Activated CD8-positive, alpha-beta memory T cell treated with anti-CD3 and anti-CD28 coated beads for 24 hours (primary cell): ENCODE data around the gene MBP.

ENCODE experiments used
- DNase-seq: peaks from one replicate; pipeline ENCODE4 v3.0.0-alpha.2; 2020

The MBP gene

DNA sequence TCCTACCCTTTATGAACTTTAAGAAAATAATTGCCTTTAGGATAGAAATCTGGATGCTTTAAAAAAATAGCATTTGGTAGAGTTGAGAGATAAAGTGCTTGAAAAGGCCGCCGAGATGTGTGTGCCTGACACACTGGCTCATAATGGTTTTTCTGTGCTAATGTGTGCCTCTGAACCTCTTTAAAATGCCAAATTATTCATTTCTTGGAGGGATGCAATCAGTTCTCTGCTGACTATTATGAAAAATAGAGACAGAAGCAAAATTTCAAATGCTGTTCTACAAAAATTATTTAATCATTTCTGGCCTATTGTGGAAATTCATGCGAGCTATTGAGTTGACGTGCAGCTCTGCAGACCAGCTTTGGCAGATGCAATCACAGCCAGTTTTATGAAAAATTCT lies 18.0 kb upstream of the MBP start:
- DNase-seq, result no peak

DNA sequence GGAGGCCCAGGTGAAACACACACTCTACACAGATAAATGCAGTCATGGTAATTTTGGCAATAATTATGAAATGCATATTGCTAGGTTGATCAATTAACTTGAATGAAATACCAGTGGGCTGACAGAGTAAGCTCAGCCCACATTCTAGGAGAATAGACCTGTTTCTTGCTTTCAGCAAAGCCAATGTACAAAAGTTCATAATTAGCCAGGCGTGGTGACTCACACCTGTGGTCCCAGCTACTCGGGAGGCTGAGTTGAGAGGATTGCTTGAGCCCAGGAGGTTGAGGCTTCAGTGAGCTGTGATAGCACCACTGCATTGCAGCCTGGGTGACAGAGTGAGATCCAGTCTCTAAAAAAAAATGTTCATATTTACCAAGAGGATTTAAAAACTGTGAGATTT lies 15.7 kb upstream of the MBP start:
- peak; percentile 37 for DNase-seq

DNA sequence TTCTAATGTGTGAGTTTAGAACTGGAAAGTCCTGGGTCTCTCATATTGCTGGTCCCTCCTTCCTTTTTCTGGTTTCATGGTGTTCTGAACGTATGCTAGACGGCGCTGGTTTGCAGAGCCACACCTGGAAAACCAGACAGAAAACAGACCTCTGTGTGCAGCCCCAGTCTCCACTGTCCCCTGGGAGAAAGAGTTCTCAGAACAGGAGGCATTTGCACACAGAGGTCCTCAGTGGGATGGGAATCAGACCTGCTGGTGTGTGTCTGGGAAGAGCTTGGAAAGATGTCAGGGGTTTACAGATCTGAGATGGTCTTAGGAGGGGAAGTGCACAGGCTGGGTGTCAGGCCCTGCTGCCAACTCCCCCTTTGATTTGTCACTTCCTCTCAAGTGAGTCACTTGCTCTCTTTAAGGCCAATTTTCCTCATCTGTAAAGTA lies 14.9 kb upstream of the MBP start:
- DNase-seq, result peak; percentile 72

DNA sequence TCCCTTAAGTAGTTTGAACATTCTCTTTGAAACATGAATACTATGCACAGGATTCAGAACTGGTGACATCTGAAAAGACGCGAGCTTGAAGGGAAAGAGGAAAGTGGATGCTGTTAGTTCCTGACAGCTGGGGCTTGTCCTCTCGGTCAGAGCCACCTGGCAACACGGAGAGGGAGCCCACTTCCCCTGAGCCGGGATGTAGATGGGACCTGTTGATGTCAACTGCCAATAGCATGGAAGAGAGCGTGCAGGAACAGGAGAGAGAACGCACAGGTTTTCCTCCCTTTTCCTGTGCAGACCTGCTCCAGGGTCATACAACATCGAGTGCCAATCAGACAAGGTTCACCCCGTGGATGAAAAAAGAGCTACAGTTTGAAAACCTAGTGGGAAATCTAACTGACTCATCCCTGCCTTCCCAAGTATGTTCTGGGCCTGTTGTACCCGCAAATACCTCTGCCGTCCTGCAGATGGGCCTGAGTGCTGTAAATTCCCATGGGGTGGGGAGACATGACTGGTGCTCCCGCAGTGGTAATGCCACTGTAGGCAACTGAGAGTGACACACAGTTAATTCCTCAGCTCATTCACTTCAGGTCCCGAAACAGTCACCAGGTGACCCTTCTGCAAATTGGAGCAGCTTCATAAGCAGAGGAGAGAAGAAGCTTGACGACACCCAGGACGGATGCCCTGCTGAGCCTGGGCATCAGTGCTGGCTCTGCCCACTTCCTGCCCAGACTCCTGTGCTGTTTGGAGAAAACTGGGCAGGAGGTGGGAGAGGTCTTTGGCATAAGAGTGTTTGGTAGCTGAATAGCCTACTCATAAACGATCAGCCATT lies 13.9 kb upstream of the MBP start:
- DNase-seq, result peak; percentile 57

DNA sequence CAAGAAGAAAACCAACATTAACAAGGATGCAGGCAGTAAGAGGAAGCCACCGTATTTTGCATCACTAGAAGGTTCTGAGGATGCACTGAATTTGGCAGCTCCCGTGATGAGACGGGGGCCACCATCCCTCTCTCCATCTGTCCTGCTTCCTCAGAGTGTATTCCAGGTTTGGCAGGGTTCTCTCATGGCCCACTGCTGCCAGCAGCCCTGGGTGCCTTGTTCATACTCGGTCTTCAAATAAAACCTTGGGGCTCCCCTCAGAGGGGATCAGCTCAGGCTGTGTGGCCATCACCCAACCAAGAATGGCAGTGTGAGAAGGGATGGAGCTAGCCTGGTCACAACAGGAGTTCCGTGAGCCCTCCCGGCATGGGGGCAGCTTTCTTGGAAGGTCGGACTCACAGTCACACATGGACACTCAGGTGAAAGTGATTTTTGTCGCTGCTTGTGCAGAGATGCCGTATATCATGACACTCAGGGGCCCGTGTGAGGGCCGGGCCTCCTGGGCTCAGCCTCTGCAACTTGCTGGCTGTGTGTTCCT lies 12.8 kb upstream of the MBP start:
- peak; percentile 52 for DNase-seq

DNA sequence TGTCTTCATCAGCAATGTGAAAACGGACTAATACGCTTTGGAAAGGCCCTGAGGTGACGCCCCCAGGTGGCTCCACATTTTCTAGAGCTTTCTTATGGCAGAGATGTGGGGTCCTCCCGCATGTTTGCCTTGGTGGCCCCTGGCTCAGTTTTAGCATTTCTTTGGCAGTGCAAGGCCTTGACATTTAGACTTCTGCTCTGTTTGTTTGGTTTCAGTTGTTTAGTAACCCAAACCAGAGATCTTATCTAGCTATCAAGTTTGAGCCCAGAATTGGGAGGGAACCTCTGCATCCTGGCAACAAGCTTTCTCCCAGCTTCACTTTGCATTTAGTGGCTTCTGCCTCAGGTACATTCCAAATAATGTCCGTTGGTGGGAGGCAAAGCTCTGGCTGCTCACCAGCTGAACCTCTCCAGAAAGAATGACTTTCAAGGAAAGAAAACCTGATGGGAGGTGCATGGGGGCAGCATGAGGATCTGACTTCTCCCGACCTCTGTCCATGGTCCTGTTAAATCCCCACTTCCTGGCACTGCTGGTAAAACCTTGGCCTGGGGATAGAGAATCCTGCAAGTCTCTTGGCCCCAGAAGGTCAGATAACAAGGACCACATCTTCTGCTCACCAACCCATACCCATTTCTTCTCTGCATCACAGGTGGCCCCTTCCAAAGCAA lies 12.0 kb upstream of the MBP start:
- peak; percentile 48 for DNase-seq

DNA sequence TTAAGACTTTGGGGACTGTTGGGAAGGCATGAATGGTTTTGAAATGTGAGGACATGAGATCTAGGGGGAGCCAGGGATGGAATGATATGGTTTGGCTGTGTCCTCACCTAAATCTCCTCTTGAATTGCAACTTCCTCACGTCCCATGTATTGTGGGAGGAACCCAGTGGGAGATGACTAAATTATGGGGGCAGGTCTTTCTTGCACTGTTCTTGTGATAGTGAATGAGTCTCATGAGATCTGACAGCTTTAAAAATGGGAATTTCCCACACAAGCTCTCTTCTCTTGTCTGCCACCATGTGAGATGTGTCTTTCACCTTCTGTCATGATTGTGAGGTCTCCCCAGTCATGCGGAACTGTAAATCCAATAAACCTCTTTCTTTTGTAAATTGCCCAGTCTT lies 11.5 kb upstream of the MBP start:
- DNase-seq, result no peak

DNA sequence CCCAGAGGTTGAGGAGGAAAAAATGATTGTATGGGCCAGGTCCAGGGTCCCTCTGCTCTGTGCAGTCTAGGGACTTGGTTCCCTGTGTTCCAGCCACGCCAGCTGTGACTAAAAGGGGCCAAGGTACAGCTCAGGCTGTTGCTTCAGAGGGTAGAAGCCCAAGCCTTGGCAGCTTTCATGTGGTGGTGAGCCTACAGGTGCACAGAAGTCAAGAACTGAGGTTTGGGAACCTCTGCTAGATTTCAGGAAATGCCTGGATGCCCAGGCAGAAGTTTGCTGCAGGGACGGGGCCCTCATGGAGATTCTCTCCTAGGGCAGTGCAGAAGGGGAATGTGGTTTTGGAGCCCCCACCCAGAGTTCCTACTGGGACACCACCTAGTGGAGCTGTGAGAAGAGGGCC lies 10.6 kb upstream of the MBP start:
- DNase-seq, result peak; percentile 54

DNA sequence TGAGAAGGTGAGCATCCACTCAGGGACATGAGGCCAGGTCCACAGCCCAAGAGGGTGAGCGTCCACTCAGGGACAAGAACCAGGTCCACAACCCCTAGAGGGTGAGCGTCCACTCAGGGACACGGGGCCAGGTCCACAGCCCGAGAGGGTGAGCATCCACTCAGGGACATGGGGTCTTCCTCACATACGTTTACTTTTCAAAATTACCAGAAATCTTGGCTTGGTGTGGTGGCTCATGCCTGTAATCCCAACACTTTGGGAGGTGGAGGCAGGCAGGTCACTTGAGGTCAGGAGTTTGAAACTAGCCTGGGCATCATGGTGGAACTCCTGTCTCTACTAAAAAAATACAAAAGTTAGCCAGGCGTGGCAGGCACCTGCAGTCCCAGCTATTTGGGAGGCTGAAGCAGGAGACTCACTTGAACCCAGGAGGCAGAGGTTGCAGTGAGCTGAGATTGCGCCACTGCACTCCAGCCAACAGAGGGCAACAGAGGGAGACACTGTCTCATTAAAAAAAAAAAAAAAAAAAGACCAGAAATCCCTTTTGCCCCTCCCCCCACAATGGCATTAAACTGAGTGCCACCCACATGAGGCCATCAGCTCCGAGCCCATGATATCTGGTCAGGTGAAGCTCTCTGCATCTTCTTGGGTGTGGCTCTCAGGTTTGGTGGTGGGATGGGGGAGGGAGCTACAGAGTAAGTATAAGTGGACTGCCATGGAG lies 9.0 kb upstream of the MBP start:
- peak; percentile 55 for DNase-seq

DNA sequence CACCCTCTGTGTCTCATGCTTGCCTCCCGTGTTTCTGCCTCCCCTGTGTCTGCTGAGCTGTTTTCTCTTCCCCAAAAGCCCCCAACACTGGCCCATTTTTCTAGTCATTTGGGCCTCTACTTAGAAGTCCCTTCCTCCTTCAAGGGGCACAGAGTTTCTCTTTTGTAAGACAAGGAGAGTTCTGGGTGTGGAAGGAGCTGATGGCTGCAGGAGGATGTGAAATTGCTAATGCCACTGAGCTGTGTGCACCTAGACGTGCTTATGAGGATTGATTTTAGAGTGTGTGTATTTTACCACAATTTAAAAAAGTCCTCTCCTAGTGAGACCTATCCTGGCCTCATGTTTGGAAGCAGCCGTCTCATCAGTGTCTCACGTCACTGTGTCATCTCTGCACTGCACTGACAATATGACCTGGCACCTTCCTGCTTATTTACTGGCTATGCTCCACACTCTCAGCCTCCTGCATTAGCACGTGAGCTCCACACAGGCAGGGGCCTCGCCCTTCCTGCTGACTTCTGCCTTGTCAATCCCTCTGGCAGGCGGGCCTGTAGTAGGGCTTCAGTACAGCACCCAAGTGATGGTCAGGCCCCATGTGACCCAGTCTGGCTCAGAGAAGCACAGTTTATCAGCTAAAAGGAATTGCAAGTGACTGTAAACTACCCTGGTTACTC lies 8.0 kb upstream of the MBP start:
- peak; percentile 60 for DNase-seq

DNA sequence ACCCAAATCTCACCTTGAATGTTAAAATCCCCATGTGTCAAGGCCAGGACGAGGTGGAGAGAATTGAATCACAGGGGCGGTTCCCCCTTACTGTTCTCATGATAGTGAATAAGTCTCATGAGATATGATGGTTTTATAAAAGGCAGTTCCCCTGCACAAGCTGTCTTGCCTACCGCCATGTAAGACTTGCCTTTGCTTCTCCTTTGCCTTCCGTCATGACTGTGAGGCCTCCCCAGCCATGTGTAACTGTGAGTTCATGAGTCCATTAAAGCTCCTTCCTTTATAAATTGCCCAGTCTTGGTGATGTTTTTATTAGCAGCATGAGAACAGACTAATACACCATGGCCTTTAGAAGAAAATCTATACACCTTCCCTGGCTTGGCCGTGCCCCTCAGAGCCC lies 7.4 kb upstream of the MBP start:
- DNase-seq, result no peak

DNA sequence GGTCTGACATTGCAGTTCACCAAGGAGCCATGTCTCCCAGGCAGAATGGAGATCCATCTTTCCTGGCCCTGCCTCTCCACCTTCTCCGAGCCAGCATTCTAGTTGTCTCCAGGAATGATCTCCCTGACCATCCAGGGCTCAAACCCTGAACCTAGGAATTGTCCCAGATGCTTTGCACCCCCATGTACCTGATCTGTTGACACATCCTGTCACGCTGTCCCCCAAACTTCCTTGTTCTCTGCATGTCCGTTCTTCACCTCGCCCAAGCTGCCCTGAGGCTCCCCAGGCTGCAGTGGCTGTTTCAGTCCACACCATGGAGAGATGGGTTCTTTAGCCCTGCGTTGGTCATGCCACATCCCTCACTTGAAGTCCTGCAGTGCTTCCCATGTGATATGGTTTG lies 7.0 kb upstream of the MBP start:
- no peak for DNase-seq

DNA sequence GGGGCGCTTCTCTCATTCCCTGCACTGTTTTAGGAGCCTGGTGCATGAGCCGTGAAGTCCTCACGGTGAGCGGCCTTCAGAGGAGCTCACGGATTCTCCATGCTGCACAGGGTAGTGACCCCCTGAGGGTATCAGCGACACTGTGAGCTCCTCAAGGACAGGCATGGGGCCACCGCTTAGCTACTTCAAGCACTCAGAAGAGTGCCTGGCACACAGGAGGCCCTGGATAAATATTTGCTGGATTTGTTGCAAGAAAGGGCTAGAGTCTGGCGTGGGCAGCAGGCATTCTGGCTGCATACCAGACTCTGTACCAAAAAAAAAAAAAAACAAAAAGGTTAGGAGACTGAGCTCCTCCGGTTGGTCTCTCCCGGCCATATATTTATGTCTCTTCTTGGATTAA lies 5.7 kb upstream of the MBP start:
- DNase-seq, result no peak

DNA sequence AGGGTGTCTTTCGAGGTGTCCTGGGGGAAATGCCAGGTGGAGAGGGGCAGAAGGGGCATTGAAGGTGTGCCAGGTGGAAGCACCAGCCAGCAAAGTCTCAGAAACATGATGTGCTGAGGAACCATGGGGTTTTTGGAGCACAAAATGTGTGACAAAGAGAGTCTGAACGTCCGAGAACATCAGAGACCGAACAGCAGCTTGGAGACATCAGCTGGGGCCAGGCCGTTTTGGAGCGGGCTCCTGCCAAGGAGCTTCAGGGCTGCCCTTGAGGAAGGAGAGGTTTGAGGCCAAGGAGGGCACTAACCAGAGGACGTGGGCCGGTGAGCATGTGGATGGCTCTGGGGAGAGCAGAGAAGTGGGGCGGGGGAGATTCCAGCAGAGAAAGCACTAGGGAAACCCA lies 5.3 kb upstream of the MBP start:
- no peak for DNase-seq

DNA sequence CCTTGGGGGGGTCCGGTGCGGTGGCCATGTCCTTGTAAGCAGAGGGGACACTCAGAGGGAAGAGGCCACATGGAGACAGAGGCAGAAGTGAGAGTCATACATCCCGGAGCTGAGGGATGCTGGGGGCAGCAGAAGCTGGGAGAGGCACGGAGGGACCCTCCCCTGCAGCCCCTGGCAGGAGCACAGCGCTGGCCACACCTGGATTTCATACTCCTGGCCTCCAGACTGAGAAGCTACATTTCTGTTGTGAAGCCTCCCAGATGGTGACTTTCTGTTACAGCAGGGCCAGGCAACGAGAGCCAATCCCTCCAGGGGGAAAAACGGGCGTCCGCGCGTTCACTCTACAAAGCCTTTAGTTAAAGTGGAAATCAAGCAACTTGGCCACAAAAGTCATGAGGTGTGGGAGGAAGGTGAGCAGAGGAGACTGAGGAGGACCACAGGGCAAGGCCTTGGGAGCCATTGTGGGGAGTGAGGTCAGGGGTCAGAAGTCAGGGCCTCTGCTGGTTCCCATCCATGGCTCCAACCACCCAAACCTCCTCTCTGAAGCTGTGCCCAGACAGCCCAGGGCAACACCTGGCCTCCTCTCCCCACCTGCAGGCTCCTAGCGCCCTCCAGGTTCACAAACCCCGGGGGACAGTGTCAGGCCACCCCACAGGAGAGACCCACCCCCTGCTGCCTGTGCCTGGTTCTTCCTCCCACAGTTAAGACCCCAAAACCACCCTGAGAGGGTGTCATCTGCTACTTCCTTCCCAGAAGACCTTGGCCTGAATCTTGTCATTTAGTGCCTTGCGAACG lies 4.5 kb upstream of the MBP start:
- peak; percentile 53 for DNase-seq

DNA sequence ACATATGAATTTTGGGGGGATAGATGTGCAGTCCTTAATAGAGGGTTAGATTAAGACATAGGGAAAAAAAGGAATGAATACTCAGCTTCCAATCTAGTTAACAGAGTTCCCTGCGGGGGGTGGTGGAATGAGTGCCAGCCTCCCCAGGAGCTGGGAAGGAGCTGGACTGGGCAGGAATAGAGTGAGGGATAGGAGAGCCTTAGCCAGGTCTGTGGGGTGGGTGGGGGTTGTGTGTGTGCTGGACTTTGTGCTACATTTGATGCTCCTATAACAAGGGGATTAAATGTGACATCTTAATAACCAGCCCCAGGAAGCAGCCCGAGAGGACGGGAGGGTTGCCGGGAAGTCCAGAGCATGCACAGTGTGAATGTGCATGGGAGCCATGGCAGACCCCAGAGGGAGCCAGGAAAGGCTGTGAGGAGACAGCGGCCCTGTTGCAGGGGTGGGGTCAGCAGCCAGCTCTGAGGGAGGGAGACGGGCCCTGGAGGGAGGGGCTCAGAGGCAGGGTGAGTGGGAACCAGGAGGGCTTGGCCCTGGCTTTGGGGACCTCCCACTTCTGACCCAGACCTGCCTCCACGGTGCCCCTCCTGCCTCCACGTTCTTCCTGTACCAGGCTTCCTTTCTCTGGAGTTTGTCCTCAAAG lies 3.6 kb upstream of the MBP start:
- no peak for DNase-seq

DNA sequence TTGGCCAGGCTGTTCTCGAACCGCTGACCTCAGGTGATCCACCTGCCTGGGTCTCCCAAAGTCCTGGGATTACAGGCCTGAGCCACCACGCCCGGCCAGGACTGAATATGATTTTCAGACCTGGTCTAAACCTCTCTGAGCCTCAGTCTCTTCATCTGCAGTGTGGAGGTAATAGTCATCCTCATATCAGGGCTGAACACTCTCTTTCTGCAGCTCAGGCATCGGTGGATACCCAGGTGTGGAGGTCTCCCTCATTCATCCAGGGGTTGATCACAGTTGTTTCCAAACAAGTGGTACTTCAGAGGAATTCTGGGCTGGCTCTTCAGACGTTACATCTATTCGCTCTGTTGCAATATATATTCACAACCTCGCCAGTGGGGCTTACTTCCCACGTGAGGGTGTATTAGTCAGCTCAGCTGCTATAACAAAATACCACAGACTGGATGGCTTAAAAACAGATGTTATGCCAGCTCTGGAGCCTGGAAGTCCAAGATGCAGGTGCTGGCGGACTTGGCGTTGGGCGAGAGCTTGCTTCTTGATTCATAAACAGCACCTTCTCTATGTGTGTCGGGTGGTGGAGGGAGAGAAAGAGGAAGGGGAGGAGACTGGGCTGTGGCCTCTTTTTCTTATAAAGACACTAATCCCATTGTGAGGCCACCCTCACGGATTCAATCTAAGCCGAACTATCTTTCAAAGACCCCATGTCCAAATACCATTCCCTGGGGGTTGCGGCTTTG lies 2.9 kb upstream of the MBP start:
- no peak for DNase-seq

DNA sequence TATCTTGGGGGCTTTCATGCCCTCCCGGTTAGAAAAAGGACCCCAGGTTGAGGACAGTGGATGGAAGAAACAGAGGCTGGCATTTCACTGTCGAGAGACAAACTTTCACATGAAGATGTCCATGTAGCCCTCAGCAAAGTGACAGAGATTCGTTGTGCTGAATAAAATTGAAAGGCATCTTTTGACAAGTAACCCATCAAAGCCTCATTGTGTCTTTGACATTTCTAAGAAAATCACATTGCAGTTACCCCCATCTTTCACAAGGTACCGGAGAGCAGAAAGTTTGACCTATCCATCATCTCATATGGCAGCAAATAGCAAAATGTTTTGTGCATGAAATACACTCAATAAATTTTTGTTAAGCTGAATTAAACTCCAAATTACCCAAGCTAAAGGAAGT lies 2.0 kb upstream of the MBP start:
- DNase-seq, result no peak

DNA sequence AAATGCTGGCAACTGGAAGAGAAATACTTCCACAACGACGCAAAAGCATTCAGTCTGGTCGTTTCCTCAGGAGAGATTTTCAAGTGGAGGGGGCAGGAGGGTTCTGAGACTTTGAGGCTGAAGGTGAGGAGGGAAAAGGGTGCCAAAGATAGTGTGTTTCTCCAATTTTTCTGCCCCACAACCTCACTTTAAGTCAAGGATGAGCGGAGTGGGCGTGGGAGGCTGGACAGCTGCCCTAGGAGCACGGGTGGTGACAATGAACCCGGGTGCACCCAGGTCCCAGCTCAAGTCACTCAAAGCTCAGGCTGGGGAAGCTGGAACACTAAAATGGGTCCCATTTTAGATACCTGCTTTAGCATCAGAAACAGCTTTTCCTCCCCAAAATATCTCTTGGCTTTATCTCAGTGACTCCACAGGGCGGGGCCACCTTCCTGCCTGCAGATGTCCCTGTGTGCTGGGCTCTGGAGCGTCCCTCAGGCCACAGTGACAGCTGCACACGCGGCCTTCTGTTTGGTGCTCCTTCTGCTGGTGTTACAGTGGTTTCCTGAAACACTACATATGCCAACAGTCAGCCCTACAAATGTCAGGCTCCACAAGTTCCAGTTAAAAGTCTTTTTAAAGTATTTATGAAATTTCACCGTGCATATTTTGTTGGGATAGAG lies 1.4 kb upstream of the MBP start:
- DNase-seq, result peak; percentile 57

DNA sequence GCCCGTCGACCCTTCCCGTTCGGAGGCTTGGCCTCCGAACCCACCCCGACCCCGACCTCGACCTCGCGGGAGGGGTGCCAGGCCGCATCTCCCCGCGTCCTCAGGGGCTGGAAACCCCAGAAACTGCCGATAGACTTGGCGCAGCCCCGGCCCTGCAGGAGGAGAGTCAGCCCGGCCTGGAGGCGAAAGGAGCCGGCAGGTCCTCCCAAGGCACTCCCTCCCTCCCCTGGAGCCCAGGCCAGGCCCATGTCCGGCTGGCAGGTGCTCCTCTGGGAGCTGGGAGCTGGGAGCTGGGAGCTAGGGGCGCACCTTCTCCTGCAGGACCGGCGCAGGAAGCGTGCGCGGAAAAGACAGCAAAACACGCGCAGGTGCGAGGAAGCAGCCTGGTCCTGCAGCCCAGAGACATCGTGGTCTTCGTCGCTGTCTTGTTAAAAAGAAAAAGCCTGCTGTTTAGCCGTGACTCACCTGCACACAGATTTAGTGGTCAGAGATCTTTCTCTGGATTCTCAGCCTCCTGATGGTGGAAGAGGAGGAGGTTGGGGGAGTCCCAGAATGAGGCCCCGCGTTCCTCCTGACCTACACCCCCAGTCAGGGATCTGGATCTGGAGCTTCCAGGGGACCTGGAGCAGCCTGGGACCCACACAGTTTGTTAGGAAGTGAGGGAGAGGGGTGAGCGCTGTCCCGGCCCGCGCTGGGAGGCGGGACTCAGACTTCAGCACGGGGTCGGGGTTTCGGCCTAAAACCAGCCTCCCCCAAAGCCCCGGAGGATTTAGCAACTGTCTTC lies 660 bp upstream of the MBP start:
- peak; percentile 69 for DNase-seq
